HG02938 (cell line): ENCODE results near the gene ATP1A4.
"Not testable (repeated sequence)": the region's sequence is repeated elsewhere in the genome, so short reads cannot be mapped to it uniquely, and the experiment has no call there.

Experiments used
- ATAC-seq: cut with Tn5 transposase; IDR thresholded peaks from one replicate; pipeline ENCODE4 v1.9.1; 2021; ENCODE audit warnings: mild to moderate bottlenecking, moderate library complexity; ENCODE audit not compliant: unreplicated experiment

The ATP1A4 gene

GRCh38 chr1:160122978-160123495 is 28.4 kb upstream of the ATP1A4 start:
- ATAC-seq: no peak

GRCh38 chr1:160123726-160124125 is 27.7 kb upstream of the ATP1A4 start:
- no peak for ATAC-seq

- ATAC-seq: no peak
Measured at GRCh38 chr1:160124705-160125478, 26.5 kb upstream of the ATP1A4 start.

- ATAC-seq: no peak
Measured at GRCh38 chr1:160125746-160126145, 25.7 kb upstream of the ATP1A4 start.

GRCh38 chr1:160126342-160126741 is 25.1 kb upstream of the ATP1A4 start:
- ATAC-seq: not testable (repeated sequence)

GRCh38 chr1:160127381-160127780 is 24.0 kb upstream of the ATP1A4 start:
- no peak for ATAC-seq

- no peak for ATAC-seq
Measured at GRCh38 chr1:160127865-160128523, 23.4 kb upstream of the ATP1A4 start.

GRCh38 chr1:160128636-160129035 is 22.8 kb upstream of the ATP1A4 start:
- ATAC-seq: no peak

GRCh38 chr1:160129046-160129445 is 22.4 kb upstream of the ATP1A4 start:
- no peak for ATAC-seq

GRCh38 chr1:160129558-160129957 is 21.8 kb upstream of the ATP1A4 start:
- no peak for ATAC-seq

GRCh38 chr1:160129966-160130365 is 21.4 kb upstream of the ATP1A4 start:
- ATAC-seq: no peak

GRCh38 chr1:160130486-160130885 is 20.9 kb upstream of the ATP1A4 start:
- ATAC-seq: no peak

- no peak for ATAC-seq
Measured at GRCh38 chr1:160130939-160131338, 20.5 kb upstream of the ATP1A4 start.

GRCh38 chr1:160131803-160132565 is 19.4 kb upstream of the ATP1A4 start:
- ATAC-seq: no peak

GRCh38 chr1:160133990-160134770 is 17.2 kb upstream of the ATP1A4 start:
- ATAC-seq: no peak

- no peak for ATAC-seq
Measured at GRCh38 chr1:160134791-160135572, 16.4 kb upstream of the ATP1A4 start.

- no peak for ATAC-seq
Measured at GRCh38 chr1:160136121-160136925, 15.1 kb upstream of the ATP1A4 start.

GRCh38 chr1:160136926-160137200 is 14.5 kb upstream of the ATP1A4 start:
- no peak for ATAC-seq

GRCh38 chr1:160137216-160137862 is 14.1 kb upstream of the ATP1A4 start:
- no peak for ATAC-seq
